ENCODE data around the gene CP. TPM values are rescaled to one million over a fixed set of nuclear protein-coding genes. Genes with fewer than 3 reads are reported as not detected.

The CP gene
- total RNA-seq, 1 donor from 2014 or later: 0.32 TPM

GRCh38 chr3:149263856-149264255 lies 42.2 kb upstream of the CP start:
- Mint-ChIP-seq H3K4me3 (ENCODE audit: unreplicated experiment) (no peak overlapping the region), H3K4me1 (ENCODE audit: unreplicated experiment) (peaks cover 15% of the 10 kb centered on the region), H3K27me3 (ENCODE audit: unreplicated experiment) (no peaks in the 10 kb centered on the region)

GRCh38 chr3:149258714-149259113 lies 37.1 kb upstream of the CP start:
- Mint-ChIP-seq H3K27ac (ENCODE audit: unreplicated experiment) (no peak overlapping the region), H3K36me3 (ENCODE audit: unreplicated experiment) (peaks cover 6% of the 10 kb centered on the region), H3K4me3 (ENCODE audit: unreplicated experiment) (no peak overlapping the region), H3K9me3 (ENCODE audit: unreplicated experiment) (peaks cover 8% of the 10 kb centered on the region), H3K4me1 (ENCODE audit: unreplicated experiment) (peaks cover 13% of the 10 kb centered on the region), H3K27me3 (ENCODE audit: unreplicated experiment) (no peaks in the 10 kb centered on the region)
- TF ChIP-seq CTCF (IDR thresholded peaks at IDR 0.05): no peak
- no peak for DNase-seq (ENCODE audit: extremely low spot score, unreplicated experiment)

More at GRCh38 chr3:149263856-149264255, 42.2 kb upstream of the CP start:
- Mint-ChIP-seq H3K36me3 (ENCODE audit: unreplicated experiment) (peaks cover 6% of the 10 kb centered on the region), H3K27ac (ENCODE audit: unreplicated experiment) (no peak overlapping the region), H3K9me3 (ENCODE audit: unreplicated experiment) (peaks cover 8% of the 10 kb centered on the region)
- TF ChIP-seq CTCF (IDR thresholded peaks at IDR 0.05): no peak
- no peak for DNase-seq (ENCODE audit: extremely low spot score, unreplicated experiment)

- Mint-ChIP-seq H3K4me3 (ENCODE audit: unreplicated experiment) (no peak overlapping the region), H3K4me1 (ENCODE audit: unreplicated experiment) (peaks cover 13% of the 10 kb centered on the region), H3K27me3 (ENCODE audit: unreplicated experiment) (no peaks in the 10 kb centered on the region), H3K27ac (ENCODE audit: unreplicated experiment) (no peak overlapping the region), H3K9me3 (ENCODE audit: unreplicated experiment) (peaks cover 8% of the 10 kb centered on the region), H3K36me3 (ENCODE audit: unreplicated experiment) (peaks cover 6% of the 10 kb centered on the region)
- TF ChIP-seq CTCF (IDR thresholded peaks at IDR 0.05): no peak
- no peak for DNase-seq (ENCODE audit: extremely low spot score, unreplicated experiment)
These were observed 36.7 kb upstream of the CP start for GRCh38 chr3:149258298-149258697.

GRCh38 chr3:149252272-149252671 lies 30.6 kb upstream of the CP start:
- no peaks in the 10 kb centered on the region for H3K36me3 Mint-ChIP-seq (ENCODE audit: unreplicated experiment)
- peaks cover 26% of the 10 kb centered on the region for H3K4me1 Mint-ChIP-seq (ENCODE audit: unreplicated experiment)
- no peak for TF ChIP-seq CTCF (IDR thresholded peaks at IDR 0.05)
- H3K27me3 Mint-ChIP-seq (ENCODE audit: unreplicated experiment): no peaks in the 10 kb centered on the region
- H3K9me3 Mint-ChIP-seq (ENCODE audit: unreplicated experiment): no peaks in the 10 kb centered on the region
- DNase-seq (ENCODE audit: extremely low spot score, unreplicated experiment): no peak
- no peak overlapping the region for H3K27ac Mint-ChIP-seq (ENCODE audit: unreplicated experiment)
- H3K4me3 Mint-ChIP-seq (ENCODE audit: unreplicated experiment): no peak overlapping the region

GRCh38 chr3:149251186-149251585 lies 29.6 kb upstream of the CP start:
- no peak for DNase-seq (ENCODE audit: extremely low spot score, unreplicated experiment)
- H3K9me3 Mint-ChIP-seq (ENCODE audit: unreplicated experiment): no peaks in the 10 kb centered on the region
- no peak overlapping the region for H3K27ac Mint-ChIP-seq (ENCODE audit: unreplicated experiment)
- no peak overlapping the region for H3K4me3 Mint-ChIP-seq (ENCODE audit: unreplicated experiment)
- H3K36me3 Mint-ChIP-seq (ENCODE audit: unreplicated experiment): no peaks in the 10 kb centered on the region
- H3K4me1 Mint-ChIP-seq (ENCODE audit: unreplicated experiment): peaks cover 37% of the 10 kb centered on the region
- no peak for TF ChIP-seq CTCF (IDR thresholded peaks at IDR 0.05)
- H3K27me3 Mint-ChIP-seq (ENCODE audit: unreplicated experiment): no peaks in the 10 kb centered on the region

Measured in osteocyte (in vitro differentiated cells).